Esophagus squamous epithelium (tissue), 5 donors: ENCODE results near the gene SLC45A2. TPM values are rescaled to one million over a fixed set of nuclear protein-coding genes. Genes with fewer than 3 reads are reported as not detected.

Source experiments
- DNase-seq: peaks from one replicate; lab custom pipeline; 2025; lab: John Stamatoyannopoulos, UW
- H3K27ac ChIP-seq, 4 donors: fragments of 200-600 bp; sonication (generic); one replicate each; pipeline ENCODE4 v1.5.1; 2016 to 2019; ENCODE audit warnings: mild to moderate bottlenecking in 1 of 4
- H3K27me3 ChIP-seq, 4 donors: fragments of 200-600 bp; sonication (generic); 1 replicate in 3 of 4; 2 replicates in 1 of 4; pipeline versions ENCODE4 v1.5.1 to v1.6.0; 2017 to 2021; ENCODE audit warnings: antibody characterized with exemption in 1 of 4
- H3K36me3 ChIP-seq, 3 donors: fragments of 200-600 bp; sonication (generic); one replicate each; pipeline ENCODE4 v1.5.1; 2016 to 2019
- H3K4me1 ChIP-seq, 3 donors: fragments of 200-600 bp; sonication (generic); one replicate each; pipeline ENCODE4 v1.5.1; 2017 to 2019
- H3K4me3 ChIP-seq, 4 donors: fragments of 200-600 bp; sonication (generic); 1 replicate in 3 of 4; 2 replicates in 1 of 4; pipeline ENCODE4 v1.5.1; 2016 to 2019; ENCODE audit warnings: mild to moderate bottlenecking in 2 of 4, moderate library complexity in 1 of 4
- H3K9me3 ChIP-seq, 3 donors: fragments of 200-600 bp; sonication (generic); one replicate each; pipeline ENCODE4 v1.5.1; 2016 to 2019
- CTCF ChIP-seq, 6 experiments: fragments of 450-650 bp in 4 of 6; fragments of 200-600 bp in 2 of 6; sonication (generic) in 2 of 6; IDR thresholded peaks; one replicate each; pipeline ENCODE4 v1.5.1; 2016 to 2019; ENCODE audit warnings: antibody characterized with exemption in 6 of 6, mild to moderate bottlenecking in 4 of 6, moderate library complexity in 4 of 6
- POLR2A ChIP-seq, 4 donors: fragments of 450-650 bp; IDR thresholded peaks; one replicate each; pipeline ENCODE4 v1.6.1; 2017; ENCODE audit warnings: antibody characterized with exemption in 4 of 4, mild to moderate bottlenecking in 4 of 4, moderate library complexity in 3 of 4
- WGBS, 2 donors: methylation state at CpG; one replicate each; pipeline ENCODE4 v1.1.5; 2018; 5-methylcytosine and 5-hydroxymethylcytosine counted together
- intact Hi-C: fragments of 100-400 bp; cut with DNase I; formaldehyde crosslinking; loops from one replicate; pipeline ENCODE4 v1.15.0; 2022
- total RNA-seq, 4 donors: library from RNA; depleted of rRNA; stranded (reverse); fragments of >200 nt; gene quantifications; one replicate each; pipeline ENCODE4 v1.1.0, GENCODE V29; 2016
- donor health status: DM: yes; HTN: yes; CAD: no.

SLC45A2 gene
- total RNA-seq, 4 donors from 2014 or later = 0.19 TPM; not detected in 3

GRCh38 chr5:33973271-33973670 lies 11.2 kb downstream of the SLC45A2 start:
- Histone ChIP-seq H3K27me3 (no peaks in the 10 kb centered on the region), H3K4me1 (peaks cover 0 to 11% (median 0%) of the 10 kb centered on the region in 3 donors), H3K9me3 (no peaks in the 10 kb centered on the region), H3K36me3 (no peaks in the 10 kb centered on the region), H3K27ac (no peak overlapping the region), H3K4me3 (no peak overlapping the region)
- DNase-seq = no peak
- TF ChIP-seq POLR2A (IDR thresholded peaks at IDR 0.05) (no peak), CTCF (IDR thresholded peaks at IDR 0.05) (no peak)
- 44 to 58% methylated on average over 2 of the region's 2 CpGs for WGBS, 2 donors
- intact Hi-C loops = no loop called here

- Histone ChIP-seq H3K27me3 (no peaks in the 10 kb centered on the region), H3K4me3 (no peak overlapping the region), H3K27ac (no peak overlapping the region), H3K9me3 (no peaks in the 10 kb centered on the region), H3K4me1 (peaks cover 0 to 11% (median 0%) of the 10 kb centered on the region in 3 donors), H3K36me3 (no peaks in the 10 kb centered on the region)
- DNase-seq = no peak
- no peak for TF ChIP-seq POLR2A (IDR thresholded peaks at IDR 0.05)
- TF ChIP-seq CTCF (IDR thresholded peaks at IDR 0.05) = peak in 5 of 6 experiments; percentile 31 to 59 (median 46)
- 47 to 59% methylated on average over 8 to 9 of the region's 10 CpGs for WGBS, 2 donors
- intact Hi-C loops = no loop called here
These were observed 14.7 kb downstream of the SLC45A2 start for GRCh38 chr5:33969572-33970452.

GRCh38 chr5:33968211-33969005 lies 16.1 kb downstream of the SLC45A2 start:
- intact Hi-C loops = no loop called here
- DNase-seq = no peak
- H3K4me1 ChIP-seq = peaks cover 0 to 6% (median 0%) of the 10 kb centered on the region in 3 donors

GRCh38 chr5:33966805-33967204 lies 17.7 kb downstream of the SLC45A2 start:
- no peak for TF ChIP-seq POLR2A (IDR thresholded peaks at IDR 0.05)
- H3K4me1 ChIP-seq = peaks cover 0 to 6% (median 0%) of the 10 kb centered on the region in 3 donors
- H3K4me3 ChIP-seq = no peak overlapping the region
- DNase-seq = no peak
- no peaks in the 10 kb centered on the region for H3K27me3 ChIP-seq
- H3K36me3 ChIP-seq = no peaks in the 10 kb centered on the region
- no peaks in the 10 kb centered on the region for H3K9me3 ChIP-seq
- H3K27ac ChIP-seq = no peak overlapping the region
- 19 to 41% methylated on average over 2 of the region's 2 CpGs for WGBS, 2 donors
- intact Hi-C loops = no loop called here

More at GRCh38 chr5:33968211-33969005, 16.1 kb downstream of the SLC45A2 start:
- Histone ChIP-seq H3K4me3 (no peak overlapping the region), H3K9me3 (no peaks in the 10 kb centered on the region), H3K36me3 (no peaks in the 10 kb centered on the region), H3K27ac (no peak overlapping the region), H3K27me3 (no peaks in the 10 kb centered on the region)
- WGBS, 2 donors = 61 to 68% methylated on average over 3 of the region's 3 CpGs
- no peak for TF ChIP-seq CTCF (IDR thresholded peaks at IDR 0.05)
- TF ChIP-seq POLR2A (IDR thresholded peaks at IDR 0.05) = no peak

GRCh38 chr5:33964132-33964700 lies 20.3 kb downstream of the SLC45A2 start:
- Histone ChIP-seq H3K36me3 (no peaks in the 10 kb centered on the region), H3K4me1 (no peaks in the 10 kb centered on the region), H3K9me3 (no peaks in the 10 kb centered on the region), H3K27me3 (no peaks in the 10 kb centered on the region), H3K27ac (no peak overlapping the region), H3K4me3 (no peak overlapping the region)
- intact Hi-C loops = no loop called here
- no peak for TF ChIP-seq CTCF (IDR thresholded peaks at IDR 0.05)
- WGBS, 2 donors = 63 to 80% methylated on average over 2 of the region's 2 CpGs
- DNase-seq = no peak
